ENCODE measurements around the gene RARB.

The RARB gene

DNA sequence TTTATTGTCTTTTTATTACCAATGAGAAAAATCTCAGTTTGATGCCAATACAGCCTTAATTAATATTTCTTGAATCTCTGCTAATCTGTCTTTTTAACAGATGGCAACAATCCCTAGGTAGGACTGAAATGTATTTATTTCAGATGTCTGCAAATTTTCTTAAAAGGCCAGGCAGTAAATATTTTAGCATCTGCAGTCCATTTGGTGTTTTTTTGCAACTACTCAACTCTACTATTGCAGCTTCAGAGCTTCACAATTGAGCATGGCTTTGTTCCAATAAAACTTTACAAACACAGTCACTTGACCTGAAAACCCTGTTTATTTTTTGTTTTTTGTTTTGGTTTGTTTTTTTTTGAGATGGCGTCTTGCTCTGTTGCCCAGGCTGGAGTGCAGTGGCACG lies 82.7 kb downstream of the RARB start:
- no peak for DNase-seq

DNA sequence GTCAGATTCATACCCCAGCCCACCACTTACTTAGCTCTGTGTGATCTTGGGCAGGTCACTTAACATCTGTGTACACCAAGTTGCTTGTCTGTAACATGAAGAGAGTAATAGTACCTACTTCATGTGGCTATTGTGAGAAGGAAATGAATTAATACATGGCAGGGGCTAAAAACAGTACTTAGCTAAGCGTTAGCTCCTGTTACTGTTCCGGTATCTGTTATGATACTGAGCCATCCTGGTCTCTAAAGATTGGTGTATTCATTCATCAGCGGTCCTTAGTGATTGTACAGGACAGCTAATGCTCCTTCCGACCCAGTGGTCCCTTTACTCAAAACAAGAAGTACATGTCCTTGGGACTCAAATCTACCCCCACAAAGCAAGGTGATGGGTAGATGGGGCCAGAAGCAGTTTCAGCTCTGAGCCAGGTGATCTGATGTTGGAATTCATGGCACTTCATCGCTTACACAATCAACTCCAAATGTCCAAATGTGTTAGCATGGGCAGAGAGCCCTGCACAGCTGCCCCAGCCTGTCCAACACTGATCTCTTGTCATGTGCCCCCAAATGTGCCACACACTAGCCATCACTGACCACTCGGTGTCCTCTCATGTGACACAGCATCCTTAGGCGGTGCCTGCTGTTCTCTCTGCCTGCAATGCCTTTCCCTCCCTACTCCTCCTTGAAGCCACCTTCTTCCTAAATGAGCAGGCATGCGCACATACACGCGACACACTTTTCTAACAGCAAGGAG lies 84.1 kb downstream of the RARB start:
- DNase-seq, result no peak

DNA sequence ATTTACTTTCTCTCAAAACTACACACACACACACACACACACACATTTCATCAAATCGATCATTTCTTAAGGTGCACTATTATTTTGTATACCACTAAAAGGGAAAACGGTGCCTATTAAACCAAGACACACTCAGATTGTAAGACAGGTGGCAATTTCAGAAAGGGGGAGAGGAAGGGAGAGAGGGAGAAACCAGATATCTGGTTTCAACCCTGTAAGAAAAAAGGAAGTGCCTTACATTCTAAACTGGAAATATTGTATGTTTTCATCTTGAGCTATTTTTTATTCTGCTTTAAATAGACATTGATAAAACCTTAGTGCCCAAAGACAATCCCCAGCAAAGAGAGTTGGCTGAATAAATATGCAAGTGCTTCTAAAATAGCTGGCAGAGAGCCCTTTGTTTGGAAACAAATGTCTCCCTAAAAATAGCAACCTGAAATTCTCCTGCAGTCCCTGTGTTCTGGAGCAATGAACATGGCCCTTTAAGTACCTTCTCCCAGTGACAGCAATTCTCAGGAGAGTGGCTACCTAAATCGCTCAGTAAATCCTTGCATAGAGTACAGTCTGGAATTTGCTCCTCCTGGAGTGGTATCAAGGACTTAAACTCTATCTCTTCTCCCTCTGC lies 85.7 kb downstream of the RARB start:
- DNase-seq, result no peak

DNA sequence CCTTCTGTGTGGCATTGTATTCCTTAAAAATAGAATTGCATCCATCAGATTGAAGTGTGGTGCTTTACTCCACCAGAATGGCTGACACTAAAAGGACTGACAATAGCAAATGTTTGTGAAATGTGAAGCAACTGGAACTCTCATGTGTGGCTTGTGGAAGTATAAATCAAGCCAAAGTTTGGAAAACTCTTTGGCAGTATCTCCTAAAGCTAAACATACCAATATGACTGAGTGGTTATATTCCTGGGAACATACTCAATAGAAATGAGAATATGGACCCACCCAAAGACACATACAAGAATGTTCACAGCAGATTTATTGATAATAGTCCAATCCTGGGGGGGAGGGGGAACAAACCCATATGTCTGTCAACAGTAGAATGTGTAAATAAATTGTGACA lies 87.1 kb downstream of the RARB start:
- DNase-seq, result no peak

DNA sequence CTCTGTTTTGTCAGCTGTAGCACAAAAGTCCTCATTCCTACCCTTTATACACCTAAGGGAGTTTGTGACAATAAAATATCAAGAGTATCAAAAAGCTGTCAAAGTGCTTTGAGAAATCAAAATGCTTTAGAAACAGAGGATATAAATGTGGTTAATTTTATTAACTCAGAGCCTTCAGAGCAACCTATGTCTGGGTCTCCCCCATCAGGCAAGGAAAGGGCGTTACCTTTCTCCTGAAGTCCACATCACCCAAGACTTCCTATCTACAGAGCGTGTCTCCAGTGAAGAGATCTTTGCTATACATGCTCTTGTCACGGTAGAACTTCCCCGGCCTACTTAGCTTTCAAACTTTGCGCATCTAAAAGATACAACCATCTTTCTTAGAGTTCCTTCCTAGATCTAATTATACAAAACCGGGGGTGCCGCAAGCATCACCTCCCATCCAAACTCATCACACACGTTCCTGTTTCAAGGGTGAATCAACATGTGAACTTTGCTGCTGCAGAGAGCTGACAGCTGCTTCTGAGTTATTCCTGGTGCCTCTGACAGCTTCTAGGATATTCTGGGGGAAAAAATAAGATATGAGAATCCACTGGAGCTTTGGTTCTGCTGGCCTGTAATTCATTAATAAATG lies 93.0 kb downstream of the RARB start:
- DNase-seq, result no peak

DNA sequence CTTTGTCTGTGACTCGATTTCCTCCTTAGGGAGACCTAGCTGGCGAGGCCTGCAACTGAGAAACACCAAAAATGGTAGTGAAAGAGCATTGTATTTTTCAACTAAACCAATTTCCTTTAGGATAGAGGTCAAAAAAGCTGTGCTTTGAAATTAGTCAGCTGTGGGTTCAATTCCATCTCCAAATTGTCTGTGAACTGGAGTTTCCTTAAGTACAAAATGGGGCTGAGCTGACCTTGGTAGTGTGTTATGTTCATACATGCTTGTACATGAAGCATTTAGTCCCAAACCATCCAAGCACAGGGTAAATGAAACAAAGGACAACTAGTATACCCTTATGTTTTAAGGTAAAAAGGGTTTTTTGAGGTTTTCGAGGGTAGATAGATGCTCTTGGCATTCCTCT lies 99.3 kb downstream of the RARB start:
- DNase-seq, result no peak

DNA sequence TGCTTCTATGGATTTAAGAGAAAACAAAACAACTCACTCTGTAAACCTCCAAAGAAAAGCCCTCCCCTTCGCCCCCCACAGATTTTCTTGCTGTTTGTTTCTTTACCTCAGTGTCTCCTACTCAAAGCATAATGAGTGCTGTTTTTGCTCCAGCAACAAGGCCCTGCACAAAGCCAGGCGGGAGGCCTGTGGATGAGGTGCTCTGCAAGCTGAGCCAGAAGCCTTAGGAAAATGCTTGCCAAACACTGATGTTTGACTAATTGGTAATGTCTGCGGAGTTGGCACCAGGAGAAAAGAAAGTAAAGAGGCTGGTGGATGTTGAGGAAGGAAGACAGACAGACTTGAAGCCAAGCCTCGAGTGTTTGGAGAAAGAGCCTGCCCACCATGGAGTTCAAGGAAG lies 99.7 kb downstream of the RARB start:
- no peak for DNase-seq

DNA sequence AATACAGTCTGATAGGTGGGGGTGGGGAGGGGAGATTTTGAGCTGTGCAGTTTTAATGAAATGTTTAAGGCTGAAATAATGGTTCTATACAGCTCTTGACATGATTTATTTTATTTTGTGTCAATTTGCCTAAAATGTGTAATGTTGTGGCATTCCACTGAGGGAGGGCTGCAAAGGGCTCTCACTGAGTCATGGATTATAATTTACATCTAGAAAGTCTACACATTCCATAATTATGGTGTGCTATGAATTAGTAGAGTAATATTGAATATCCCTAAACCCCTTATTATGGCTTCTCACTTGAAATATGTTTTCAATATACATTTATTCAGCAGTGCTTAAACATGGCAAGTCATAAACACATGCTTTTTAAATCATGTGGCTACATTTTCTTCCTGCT lies 103.9 kb downstream of the RARB start:
- DNase-seq, result no peak

DNA sequence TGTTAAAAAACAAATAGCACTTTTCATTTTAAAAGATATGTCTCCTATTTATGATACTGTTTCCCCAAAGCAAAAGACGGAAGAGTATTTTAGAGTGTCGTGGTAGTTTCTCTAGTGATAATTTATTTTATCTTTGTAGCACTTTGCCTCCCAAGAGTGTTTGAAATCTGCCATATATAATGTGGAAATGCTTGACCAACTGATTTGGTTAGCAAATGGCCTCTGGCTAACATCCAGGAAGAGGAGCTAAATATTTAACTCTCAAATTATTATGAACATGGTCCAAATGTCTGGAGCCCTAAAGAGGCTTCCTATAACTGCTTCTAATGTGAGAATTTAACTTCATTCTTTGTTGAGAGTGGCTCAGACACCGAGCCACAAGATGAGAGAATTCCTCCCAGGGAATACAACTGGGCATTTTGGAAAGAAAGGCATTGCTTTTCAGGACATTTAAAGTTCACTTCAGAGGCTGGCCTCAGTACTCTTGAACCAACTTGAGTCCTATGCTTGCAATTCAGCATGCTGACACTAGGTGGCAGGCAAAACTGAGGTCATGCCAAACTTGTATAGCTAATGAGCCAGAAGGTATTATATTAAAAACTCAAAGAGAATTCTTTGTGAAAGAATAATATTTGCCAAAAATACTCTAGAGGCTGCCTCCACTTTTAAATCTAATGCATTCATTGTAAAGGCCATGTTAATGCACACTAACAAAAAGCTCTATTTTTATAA lies 104.5 kb downstream of the RARB start:
- DNase-seq, result peak; percentile 66

DNA sequence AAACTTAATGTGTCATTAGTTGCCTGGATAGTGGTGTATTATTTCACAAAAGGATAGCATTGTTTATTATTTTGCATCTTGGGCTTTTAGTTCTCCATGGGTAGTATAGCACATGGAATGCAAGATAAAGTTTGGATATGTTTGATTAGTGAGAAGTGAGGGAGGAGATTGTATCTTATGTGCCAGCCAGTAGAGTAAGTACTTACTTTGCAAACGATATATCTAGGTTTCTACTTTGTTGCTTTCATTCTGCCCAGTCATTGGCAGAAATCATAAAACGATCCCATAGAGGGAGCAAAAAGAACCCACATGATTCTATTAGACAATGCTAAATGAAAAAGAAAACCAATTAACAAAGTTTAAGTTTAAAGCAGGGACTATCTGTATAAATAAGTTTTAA lies 105.3 kb downstream of the RARB start:
- DNase-seq, result no peak

DNA sequence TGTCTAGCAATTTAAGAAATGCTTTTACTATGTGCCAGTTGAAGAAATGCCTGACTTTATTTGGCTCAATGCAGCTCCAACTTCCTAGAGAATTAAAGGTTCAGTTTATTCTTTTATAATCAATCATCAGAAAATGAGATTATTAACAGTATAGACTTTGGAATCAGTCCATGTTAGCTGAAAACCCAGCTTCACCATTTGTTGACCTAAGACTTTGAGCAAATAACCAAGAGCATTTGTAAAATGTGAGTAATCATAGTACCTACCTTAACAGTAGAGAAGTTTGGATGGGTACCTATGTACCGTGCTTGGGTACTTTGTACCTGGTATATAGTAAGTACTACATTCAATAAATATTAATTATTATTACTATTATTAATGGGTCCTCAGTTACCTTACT lies 105.9 kb downstream of the RARB start:
- no peak for DNase-seq

DNA sequence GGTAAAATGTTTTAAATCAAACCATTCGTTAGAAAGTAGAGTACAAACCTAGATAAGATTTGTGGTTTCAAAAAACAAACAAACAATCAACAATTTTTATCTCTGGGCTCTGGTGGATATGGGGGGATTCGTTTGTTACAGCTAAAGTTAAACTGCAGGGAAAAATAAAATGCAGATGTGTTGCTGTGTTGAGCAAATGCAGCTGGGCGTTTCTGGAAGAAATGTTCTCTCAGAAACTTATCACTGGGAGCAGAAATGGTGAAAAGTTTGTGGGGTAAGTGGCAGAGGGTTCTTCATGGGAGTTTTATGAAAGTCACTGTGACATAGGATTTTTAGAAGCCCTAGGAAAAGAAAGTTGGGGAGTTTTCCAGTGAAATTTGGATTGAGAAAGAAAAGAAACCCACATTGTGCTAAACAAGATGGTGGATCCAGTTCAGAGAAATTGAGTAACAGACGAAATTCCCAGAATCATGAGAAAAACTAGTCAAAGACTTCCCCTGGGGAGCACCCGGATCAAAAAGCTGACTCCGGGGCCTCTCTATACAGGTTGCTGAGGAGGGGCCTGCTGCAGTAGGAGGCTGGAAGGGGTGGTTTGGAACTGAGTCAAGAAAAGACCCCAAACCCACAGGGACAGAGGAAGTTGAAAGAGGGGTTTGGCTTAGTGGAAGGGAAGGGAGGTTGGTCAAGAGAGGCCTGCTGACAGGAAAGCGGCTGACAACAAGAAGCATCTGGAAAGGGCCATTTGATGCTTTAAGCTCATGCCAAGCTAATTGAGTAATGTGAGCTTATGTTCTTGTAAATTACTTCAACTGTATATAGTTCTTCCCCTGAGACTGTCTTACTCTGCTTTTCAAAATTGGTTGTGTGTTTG lies 108.7 kb downstream of the RARB start:
- no peak for DNase-seq

DNA sequence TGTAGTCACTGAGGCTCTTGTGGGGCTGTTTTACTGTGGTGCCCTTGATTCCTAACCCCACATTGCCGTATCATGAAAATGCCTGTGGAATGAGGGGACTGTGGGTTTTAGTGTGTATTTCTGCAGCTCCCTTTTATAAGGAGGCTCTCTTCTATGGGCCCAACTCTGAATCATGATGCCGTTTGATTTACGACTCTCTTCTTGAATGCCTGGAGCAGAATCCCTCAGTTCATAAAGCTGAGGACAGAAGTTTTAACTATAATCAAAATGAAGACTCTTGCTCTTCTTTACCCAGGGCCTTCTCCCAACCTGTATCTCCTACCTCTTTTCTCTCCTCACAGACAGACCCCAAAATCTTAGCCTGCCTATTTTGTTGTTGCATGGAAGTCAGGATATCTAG lies 109.5 kb downstream of the RARB start:
- no peak for DNase-seq

DNA sequence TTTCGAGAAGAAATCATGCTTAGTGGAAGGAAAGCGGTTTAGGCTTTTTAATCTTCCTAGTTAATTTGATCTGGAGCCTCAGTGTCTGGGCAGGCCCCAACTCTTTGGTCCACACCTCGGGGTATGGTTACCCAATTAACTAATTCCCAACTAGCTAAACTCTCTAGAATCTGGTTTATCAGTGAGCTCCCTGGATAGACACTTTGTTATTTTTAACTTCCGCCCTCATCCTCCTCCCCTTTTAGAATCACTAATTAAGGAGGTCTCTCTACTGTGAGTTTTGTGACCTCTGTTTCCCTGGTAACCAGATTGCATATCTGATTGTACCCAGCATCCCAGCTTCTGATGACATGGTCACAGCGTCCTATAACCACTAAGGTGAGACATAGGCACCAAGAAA lies 112.2 kb downstream of the RARB start:
- no peak for DNase-seq

DNA sequence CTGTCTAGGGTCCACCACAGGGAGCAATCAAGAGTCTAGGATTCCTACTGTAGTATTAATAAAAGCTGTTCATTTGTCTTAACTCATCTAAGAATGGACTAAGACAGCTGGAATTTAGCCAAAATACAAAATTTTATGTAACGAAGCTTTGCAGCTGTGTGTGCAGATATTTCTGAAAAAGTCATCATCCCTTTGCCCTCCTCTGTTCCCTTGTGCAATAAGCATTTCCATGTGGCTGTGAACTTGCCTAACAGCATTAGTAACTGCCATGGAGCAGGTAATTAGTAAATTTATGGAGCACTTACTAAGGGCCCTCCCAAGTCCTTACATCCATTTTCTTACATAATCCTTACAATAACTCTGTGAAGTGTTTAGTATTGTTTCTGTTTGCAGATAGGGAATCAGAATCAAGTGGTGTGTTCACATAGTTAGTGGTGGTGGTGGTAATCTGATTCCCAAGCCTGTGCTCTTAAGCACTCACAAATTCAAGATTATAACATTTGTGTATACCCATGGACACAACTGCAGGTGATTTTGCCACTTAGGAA lies 114.5 kb downstream of the RARB start:
- DNase-seq, result no peak

DNA sequence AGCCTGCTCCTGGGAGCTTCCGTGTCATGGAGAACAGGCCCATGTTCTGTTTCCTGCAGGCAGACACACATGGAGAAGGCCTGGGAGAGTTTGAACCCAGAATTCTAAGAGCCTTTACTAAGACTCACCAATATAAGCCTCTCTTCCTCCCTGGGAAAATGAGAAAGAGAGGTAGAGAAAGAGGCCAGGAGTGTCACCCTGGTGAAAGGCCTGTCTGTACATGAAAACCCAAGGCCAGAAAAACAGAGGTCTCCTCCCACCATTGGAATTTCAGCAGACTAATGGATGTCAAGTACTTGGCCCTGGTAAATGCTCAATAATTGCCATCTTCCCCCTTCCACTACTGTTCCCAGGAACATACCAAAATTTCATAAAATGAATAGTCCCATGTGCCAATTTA lies 119.0 kb downstream of the RARB start:
- no peak for DNase-seq

DNA sequence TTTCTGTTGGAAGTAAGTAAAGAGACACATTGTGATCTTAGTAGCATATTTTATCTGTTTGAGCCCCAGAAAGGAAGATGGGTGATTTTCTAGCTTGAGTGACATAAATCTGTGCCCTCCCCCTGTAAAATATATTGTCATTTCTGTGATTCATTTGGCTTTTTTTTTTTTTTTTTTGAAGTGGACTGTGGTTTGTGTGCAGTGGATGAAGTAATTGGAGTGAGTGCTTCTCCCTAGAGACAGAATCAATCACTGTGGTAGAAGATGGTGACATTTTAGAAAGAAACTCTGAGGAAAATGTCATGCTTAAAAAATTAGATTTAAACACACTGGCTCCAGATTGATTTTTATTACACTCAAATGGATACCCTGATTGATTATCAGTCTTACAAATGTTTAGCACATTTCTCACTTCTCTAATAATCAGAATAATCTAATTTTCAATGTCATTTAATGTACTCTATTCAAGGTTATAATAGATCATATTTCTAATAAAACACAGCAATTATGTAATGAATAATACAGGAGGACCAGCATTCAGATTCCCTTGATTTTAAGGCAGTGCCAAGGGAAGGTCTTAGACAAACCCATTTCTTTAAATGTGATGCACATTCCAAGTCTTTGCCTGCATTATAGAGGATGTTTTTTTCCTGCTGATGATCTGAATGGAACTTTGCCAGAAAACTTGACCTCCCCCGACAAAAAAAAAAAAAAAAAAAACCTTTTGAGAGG lies 120.0 kb downstream of the RARB start:
- no peak for DNase-seq

DNA sequence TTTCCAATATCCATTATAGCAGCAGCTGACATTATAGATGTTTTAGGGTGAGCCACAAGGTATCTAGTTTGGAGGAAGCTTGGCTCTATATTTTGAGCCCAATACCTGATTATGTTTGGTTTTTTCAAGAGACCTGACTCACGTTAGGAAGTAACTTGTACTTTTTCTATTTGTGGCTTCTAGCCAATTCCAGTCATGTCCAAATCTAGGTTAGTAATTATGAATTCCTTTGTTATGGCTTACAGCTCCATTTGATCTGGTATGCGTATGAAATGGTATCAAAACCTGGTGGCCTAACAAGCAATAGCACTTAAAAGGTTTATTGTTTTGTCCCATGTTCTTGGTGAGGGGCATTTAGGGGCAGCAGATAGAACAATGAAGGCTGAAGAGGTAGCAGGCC lies 120.8 kb downstream of the RARB start:
- no peak for DNase-seq

DNA sequence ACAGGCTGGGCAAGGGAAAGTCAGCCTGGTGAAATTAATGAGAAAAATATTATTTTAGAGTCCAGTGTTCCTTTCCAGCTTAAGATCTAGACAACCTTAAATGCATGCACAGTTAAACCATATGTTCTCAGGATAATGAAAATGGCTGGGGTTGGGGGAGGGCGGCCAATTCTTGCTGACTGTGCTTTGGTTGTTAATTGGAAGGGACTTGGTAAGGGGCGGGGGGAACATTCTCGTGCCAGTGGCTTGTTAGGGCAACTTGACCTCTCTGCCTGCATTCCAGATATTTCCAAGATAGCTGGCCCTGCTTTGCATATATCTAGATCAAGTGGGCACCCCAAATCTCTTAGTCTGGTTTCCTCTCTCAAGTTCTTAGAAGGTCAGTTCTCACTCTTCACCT lies 124.2 kb downstream of the RARB start:
- DNase-seq, result no peak

DNA sequence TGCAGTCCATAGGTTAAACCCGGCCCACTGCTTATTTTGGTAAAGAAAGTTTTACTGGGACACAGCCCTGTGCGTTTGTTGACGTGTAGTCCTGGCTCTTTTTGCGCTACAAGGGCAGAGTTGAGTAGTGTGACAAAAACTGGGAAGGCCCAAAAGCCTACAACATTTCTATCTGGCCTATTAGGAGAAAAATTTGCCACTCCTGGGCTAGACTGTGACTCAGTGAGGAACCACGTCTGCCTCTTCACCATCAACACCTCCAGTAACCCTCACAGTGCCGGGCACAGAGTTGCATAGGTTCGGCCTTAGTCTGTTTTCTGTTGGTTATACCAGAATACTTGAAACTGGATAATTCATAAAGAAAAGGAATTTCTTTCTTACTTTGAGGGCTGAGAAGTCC lies 126.3 kb downstream of the RARB start:
- DNase-seq, result no peak

DNA sequence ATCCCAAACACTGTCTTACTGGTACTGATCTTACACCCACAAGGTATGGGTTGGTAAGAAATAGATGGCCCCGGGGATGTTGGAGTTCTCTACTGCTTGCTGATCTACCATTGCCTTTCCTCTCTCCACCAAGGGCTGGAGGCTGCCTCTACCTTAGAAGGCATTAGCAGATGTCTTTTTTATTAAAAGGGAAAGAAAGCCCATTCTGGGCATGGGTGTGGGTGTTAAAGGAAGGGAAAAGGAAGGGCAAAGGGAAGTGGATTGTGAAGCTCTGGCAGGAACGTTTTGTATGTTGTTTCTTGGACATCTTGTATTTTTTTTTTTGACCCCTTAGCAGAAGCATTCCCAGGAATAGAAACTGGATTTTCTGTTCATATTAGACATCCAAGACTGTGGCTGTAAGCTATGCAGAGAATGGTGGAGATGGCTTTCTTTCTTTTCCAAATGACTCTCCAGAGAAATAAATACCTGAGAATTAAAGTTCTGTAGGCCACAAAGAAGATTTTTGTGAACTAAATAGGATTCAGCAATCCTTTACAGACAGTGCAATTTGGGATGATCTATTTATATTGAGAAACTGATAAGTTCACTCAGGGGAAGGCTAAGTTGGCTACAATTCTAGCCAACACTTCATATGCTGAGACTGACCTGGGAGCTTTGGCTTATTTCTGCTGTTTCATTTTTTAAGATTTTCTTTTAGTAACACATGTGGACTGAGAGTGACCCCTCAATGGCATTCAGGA lies 127.8 kb downstream of the RARB start:
- DNase-seq, result no peak

All from activated CD8-positive, alpha-beta memory T cell treated with anti-CD3 and anti-CD28 coated beads, Interleukin-2, amount 50 U/mL, for 48 hours (primary cell).